ENCODE data around the gene HLTF.
"Not testable (repeated sequence)": the region's sequence is repeated elsewhere in the genome, so short reads cannot be mapped to it uniquely, and the experiment has no call there.

HLTF gene

DNA sequence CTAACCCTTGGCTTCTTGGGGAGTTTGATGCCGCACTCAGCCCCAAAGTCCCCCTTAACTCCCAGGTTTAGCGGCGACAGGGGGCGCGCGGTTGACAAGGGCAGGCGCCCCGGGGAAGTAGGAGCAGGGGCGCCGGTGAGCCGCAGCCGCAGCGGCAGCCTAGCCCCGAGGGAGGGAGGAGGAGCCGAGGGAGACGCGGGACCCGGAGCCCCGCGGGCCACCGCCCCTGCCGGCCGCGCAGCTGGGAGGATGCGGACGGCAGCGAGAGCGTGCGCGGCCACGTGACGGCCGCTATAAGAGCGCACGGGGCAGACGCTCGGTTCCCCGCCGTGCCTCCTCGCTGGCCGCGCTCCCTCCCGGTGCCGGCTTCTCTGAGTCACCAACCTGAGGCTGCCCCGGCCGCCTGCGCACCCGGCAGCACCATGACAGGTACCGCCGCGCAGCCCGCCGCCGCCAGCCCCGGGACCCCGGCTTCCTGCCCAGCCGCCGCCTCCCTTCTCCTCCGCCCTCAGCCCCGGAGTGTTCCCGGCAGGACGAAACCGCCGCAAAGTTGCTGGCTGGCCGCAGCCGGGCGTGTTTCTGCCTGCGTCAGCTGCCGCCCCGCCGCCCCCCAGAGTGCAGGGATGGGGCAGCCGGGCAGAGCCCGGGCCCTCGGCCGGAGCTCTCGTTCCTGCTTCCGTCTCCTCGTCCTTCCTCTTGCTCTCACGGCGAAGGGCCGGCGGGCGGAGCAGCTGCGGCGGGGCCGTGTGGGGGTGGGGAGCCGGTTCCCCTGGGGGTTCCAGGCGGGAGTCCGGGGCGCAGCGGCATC is 94.9 kb downstream of the HLTF start, which contains the start of gene GYG1:
GYG1 (plus strand) TSS at position 322 of the 808 bp plus-strand sequence; CDS start at position 423, 101 bp downstream.
- peaks cover 13% of the 10 kb centered on the region for H3K36me3 ChIP-seq (ENCODE audit: insufficient read depth, low read length)
- under 1% methylated on average over 91 of the region's 91 CpGs for WGBS
- peak within 1 kb of the TSS; percentile 71 for H3K4me3 ChIP-seq (ENCODE audit: low read length)
- H3K9ac ChIP-seq (ENCODE audit: low read depth, low read length), result peak within 1 kb of the TSS; percentile 71
- H3K9me3 ChIP-seq (ENCODE audit: insufficient read depth, low read depth, low read length), result no peaks in the 10 kb centered on the region
- H3K27me3 ChIP-seq (ENCODE audit: insufficient read depth, low read length), result peaks cover 27% of the 10 kb centered on the region
- H3K4me1 ChIP-seq (ENCODE audit: insufficient read depth, low read length), result peaks cover 14% of the 10 kb centered on the region; the same call in 1 of the 2 replicates
- H3K27ac ChIP-seq (ENCODE audit: low read depth, low read length), result no peak within 1 kb of the TSS; the same call in 1 of the 2 replicates

DNA sequence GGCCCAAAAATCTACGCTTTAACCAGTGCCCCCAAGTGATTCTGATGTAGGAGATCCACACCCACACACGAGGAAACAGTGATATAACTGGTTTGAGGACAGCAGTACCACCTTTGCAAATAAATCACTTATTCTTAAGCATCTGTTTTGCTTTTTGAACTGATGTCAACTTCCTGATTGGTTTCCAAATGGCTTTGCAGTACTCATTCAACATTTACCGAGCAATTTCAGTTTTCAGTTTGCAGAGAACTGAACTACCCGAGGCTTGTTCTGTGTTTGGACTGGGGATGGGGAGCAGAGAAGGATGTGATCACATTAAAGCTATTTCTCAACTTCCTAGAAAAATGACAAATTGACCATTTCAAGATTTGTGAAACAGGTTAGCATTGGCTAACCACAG is 96.1 kb downstream of the HLTF start:
- 96% methylated on average over 4 of the region's 4 CpGs for WGBS
- Histone ChIP-seq H3K9ac (ENCODE audit: low read depth, low read length) (no peak overlapping the region), H3K4me3 (ENCODE audit: low read length) (no peak overlapping the region), H3K36me3 (ENCODE audit: insufficient read depth, low read length) (peaks cover 1% of the 10 kb centered on the region; the same call in 1 of the 2 replicates), H3K4me1 (ENCODE audit: insufficient read depth, low read length) (peaks cover 14% of the 10 kb centered on the region; the same call in 1 of the 2 replicates), H3K9me3 (ENCODE audit: insufficient read depth, low read depth, low read length) (no peaks in the 10 kb centered on the region), H3K27me3 (ENCODE audit: insufficient read depth, low read length) (peaks cover 27% of the 10 kb centered on the region), H3K27ac (ENCODE audit: low read depth, low read length) (no peak overlapping the region)

DNA sequence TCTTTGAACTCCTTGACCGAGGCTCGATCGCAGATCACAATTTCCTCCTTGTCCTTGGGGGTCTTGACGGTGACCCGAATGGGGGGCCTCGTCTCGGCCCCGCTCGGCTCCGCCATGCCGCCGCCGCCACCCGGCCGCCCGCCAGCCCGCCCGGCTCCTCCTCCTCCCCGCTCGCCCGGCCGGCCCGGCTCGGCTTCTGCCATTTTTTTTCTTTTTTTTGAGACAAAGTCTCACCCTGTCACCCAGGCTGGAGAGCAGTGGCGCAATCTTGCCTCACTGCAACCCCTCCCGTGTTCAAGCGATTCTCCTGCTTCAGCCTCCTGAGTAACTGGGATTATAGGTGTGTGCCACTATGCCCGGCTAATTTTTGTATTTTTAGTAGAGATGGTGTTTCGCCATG is 98.8 kb downstream of the HLTF start:
- Histone ChIP-seq H3K4me1 (ENCODE audit: insufficient read depth, low read length) (peaks cover 12% of the 10 kb centered on the region; the same call in 1 of the 2 replicates), H3K27me3 (ENCODE audit: insufficient read depth, low read length) (peaks cover 15% of the 10 kb centered on the region)
- H3K27ac ChIP-seq (ENCODE audit: low read depth, low read length); H3K9ac ChIP-seq (ENCODE audit: low read depth, low read length); H3K4me3 ChIP-seq (ENCODE audit: low read length); H3K9me3 ChIP-seq (ENCODE audit: insufficient read depth, low read depth, low read length); H3K36me3 ChIP-seq (ENCODE audit: insufficient read depth, low read length): not testable (repeated sequence)
- 96% methylated on average over 28 of the region's 29 CpGs for WGBS

DNA sequence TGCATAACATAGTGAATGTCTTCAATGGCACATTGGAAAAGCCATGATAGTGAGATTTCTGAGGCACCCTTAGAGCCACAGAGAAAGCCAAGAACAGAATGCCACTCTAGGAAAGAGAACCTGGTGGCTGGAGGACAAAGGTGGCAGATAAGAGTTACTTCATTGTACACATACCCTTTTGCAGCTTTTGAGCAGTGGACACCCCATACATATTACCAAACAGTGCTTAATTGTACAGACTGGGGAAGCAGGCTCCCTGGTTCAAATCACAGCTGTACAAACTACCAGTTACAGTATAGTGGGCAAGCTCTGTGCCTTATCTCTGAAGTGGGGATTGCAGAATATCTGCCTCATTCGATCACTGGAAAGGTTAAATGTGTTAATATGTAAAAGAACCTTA is 105.1 kb downstream of the HLTF start:
- Histone ChIP-seq H3K27ac (ENCODE audit: low read depth, low read length) (no peak overlapping the region), H3K4me3 (ENCODE audit: low read length) (no peak overlapping the region), H3K9me3 (ENCODE audit: insufficient read depth, low read depth, low read length) (no peaks in the 10 kb centered on the region), H3K27me3 (ENCODE audit: insufficient read depth, low read length) (no peaks in the 10 kb centered on the region), H3K9ac (ENCODE audit: low read depth, low read length) (no peak overlapping the region), H3K4me1 (ENCODE audit: insufficient read depth, low read length) (no peaks in the 10 kb centered on the region), H3K36me3 (ENCODE audit: insufficient read depth, low read length) (no peaks in the 10 kb centered on the region)
- 97% methylated on average over 1 of the region's 1 CpG for whole genome bisulfite sequencing
